ENCODE measurements around the gene SMPD1. TPM values are rescaled to one million over a fixed set of nuclear protein-coding genes. Genes with fewer than 3 reads are reported as not detected.
A peak's percentile ranks its signal among the peaks of the same experiment; 100 is the strongest.

The SMPD1 gene
- total and polyA plus RNA-seq, 2 of the 4 experiments (the other 2 are of a cell fraction): 19.5 to 108 TPM

GRCh38 chr11:6393989-6394670 lies 3.9 kb downstream of the SMPD1 start:
- no peak overlapping the region for H2BK120ac ChIP-seq (ENCODE audit: low read depth, low read length)
- peaks cover 15% of the 10 kb centered on the region for H3K4me1 ChIP-seq (ENCODE audit: control insufficient read depth, insufficient read depth, low read length)
- no peak overlapping the region for H3K27ac ChIP-seq (ENCODE audit: insufficient read depth, low read length)
- ATAC-seq (ENCODE audit: low read depth) (no peak), DNase-seq (no peak)
- TF ChIP-seq MAZ (IDR thresholded peaks at IDR 0.05; ENCODE audit: borderline replicate concordance, low read depth, low read length) (no peak), CTCF (conservative IDR thresholded peaks at IDR 0.05; ENCODE audit: low read depth, low read length) (no peak), ELK1 (IDR thresholded peaks at IDR 0.05; ENCODE audit: borderline replicate concordance, low read depth, low read length) (no peak), CEBPB (IDR thresholded peaks at IDR 0.05; ENCODE audit: low read depth, low read length) (no peak), RCOR1 (IDR thresholded peaks at IDR 0.05; ENCODE audit: insufficient replicate concordance, low read length) (no peak), MXI1 (IDR thresholded peaks at IDR 0.05; ENCODE audit: borderline replicate concordance, low read depth, low read length) (no peak), CHD1 (IDR thresholded peaks at IDR 0.05; ENCODE audit: low read depth, low read length) (no peak), RAD21 (IDR thresholded peaks at IDR 0.05; ENCODE audit: low read length) (no peak), NFE2L2 (IDR thresholded peaks at IDR 0.05; ENCODE audit: low read depth, low read length) (no peak), POLR2A (IDR thresholded peaks at IDR 0.05; ENCODE audit: low read depth, low read length) (no peak), SMC3 (IDR thresholded peaks at IDR 0.05; ENCODE audit: low read depth, low read length) (no peak), FOS (IDR thresholded peaks at IDR 0.05; ENCODE audit: low read depth, low read length) (no peak), BHLHE40 (IDR thresholded peaks at IDR 0.05; ENCODE audit: low read depth, low read length) (no peak), MAFK (IDR thresholded peaks at IDR 0.05; ENCODE audit: low read depth, low read length) (no peak), RFX5 (IDR thresholded peaks at IDR 0.05; ENCODE audit: low read depth, low read length) (no peak)
- TF ChIP-seq, protein P1, sequence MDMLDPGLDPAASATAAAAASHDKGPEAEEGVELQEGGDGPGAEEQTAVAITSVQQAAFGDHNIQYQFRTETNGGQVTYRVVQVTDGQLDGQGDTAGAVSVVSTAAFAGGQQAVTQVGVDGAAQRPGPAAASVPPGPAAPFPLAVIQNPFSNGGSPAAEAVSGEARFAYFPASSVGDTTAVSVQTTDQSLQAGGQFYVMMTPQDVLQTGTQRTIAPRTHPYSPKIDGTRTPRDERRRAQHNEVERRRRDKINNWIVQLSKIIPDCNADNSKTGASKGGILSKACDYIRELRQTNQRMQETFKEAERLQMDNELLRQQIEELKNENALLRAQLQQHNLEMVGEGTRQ (IDR thresholded peaks at IDR 0.05; ENCODE audit: low read depth, low read length): no peak
- no peaks in the 10 kb centered on the region; the same call in 1 of the 2 replicates for H4K20me1 ChIP-seq (ENCODE audit: insufficient read depth, low read length)
- H4K8ac ChIP-seq (ENCODE audit: low read depth in 2 of 2, low read length in 2 of 2): no peak overlapping the region
- H3K9ac ChIP-seq (ENCODE audit: low read depth, low read length): no peak overlapping the region
- dilution Hi-C loops (cut with HindIII; ENCODE audit: low sequenced_read_pairs, unreplicated experiment) (no loop called here), in situ Hi-C loops (cut with MboI; ENCODE audit: low sequenced_read_pairs) (no loop called here), intact Hi-C loops (cut with micrococcal nuclease) (no loop called here)
- no peaks in the 10 kb centered on the region for H3K27me3 ChIP-seq (ENCODE audit: control insufficient read depth, insufficient read depth, low read length)
- H3K36me3 ChIP-seq (ENCODE audit: control insufficient read depth, insufficient read depth, low read length): peaks cover 26% of the 10 kb centered on the region
- no peak overlapping the region for H3K4me2 ChIP-seq (ENCODE audit: low read depth, low read length)
- H4K91ac ChIP-seq (ENCODE audit: insufficient read depth, low read depth, low read length): no peak overlapping the region
- H2AFZ ChIP-seq (replicated peaks; ENCODE audit: low read length, poor library complexity): no peak overlapping the region
- no peaks in the 10 kb centered on the region for H3K9me3 ChIP-seq (ENCODE audit: control insufficient read depth, insufficient read depth, low read length)
- H2BK15ac ChIP-seq (ENCODE audit: low read depth, low read length): no peak overlapping the region
- no peak overlapping the region for H2BK20ac ChIP-seq (ENCODE audit: low read depth, low read length)
- H3K14ac ChIP-seq (replicated peaks; ENCODE audit: low read depth, low read length): no peak overlapping the region
- H2AK5ac ChIP-seq (ENCODE audit: low read depth, low read length): no peak overlapping the region
- H2AK9ac ChIP-seq (replicated peaks; ENCODE audit: low read depth, low read length, poor library complexity): peak overlapping the region; percentile 37
- peaks cover 5 to 29% of the 10 kb centered on the region in 2 experiments; a peak in 2 of 4 replicates for H3K79me1 ChIP-seq (ENCODE audit: low read depth in 1 of 2, low read length in 2 of 2)
- H4K5ac ChIP-seq (ENCODE audit: low read depth, low read length): no peak overlapping the region
- ChIA-PET CTCF (no interaction called here), POLR2A (ENCODE audit: unreplicated experiment) (no interaction called here)
- no peak overlapping the region for H3K4ac ChIP-seq (ENCODE audit: low read depth, low read length)
- TSS peak; percentile 65 for BruUV-seq (replicated peaks)
- WGBS, 2 experiments (ENCODE audit: extremely low coverage in 2 of 2, insufficient read length in 1 of 2): 68% methylated on average over 3 of the region's 16 CpGs; no CpG with 5 or more reads in 1 of the 2 experiments
- no peak overlapping the region for H3K18ac ChIP-seq (ENCODE audit: low read depth, low read length)
- peaks cover 45% of the 10 kb centered on the region for H3K9me1 ChIP-seq (ENCODE audit: insufficient read depth, low read length)
- no peak overlapping the region for H3K4me3 ChIP-seq (ENCODE audit: insufficient read depth, low read depth, low read length)
- H3K23ac ChIP-seq (ENCODE audit: low read depth, low read length): no peak overlapping the region
- H3K56ac ChIP-seq (ENCODE audit: extremely low read depth, insufficient read depth, low read length): no peak overlapping the region
- no peak overlapping the region for H2BK5ac ChIP-seq (ENCODE audit: low read depth, low read length, poor library complexity, severe bottlenecking)
